Dermis blood vessel endothelial cell (primary cell): ENCODE data around the gene SAMD8. TPM values are rescaled to one million over a fixed set of nuclear protein-coding genes. Genes with fewer than 3 reads are reported as not detected.
"Not testable (repeated sequence)": the region's sequence is repeated elsewhere in the genome, so short reads cannot be mapped to it uniquely, and the experiment has no call there.

Experiments used
- DNase-seq: peaks from one replicate; pipeline ENCODE4 v3.0.0; 2010
- total RNA-seq: library from RNA; depleted of rRNA; stranded (reverse); fragments of >200 nt; gene quantifications from 2 replicates; pipeline ENCODE4 v1.2.3, GENCODE V29; 2014

SAMD8 gene
- total RNA-seq, 1 donor from 2014 or later, result 34.9 TPM

DNA sequence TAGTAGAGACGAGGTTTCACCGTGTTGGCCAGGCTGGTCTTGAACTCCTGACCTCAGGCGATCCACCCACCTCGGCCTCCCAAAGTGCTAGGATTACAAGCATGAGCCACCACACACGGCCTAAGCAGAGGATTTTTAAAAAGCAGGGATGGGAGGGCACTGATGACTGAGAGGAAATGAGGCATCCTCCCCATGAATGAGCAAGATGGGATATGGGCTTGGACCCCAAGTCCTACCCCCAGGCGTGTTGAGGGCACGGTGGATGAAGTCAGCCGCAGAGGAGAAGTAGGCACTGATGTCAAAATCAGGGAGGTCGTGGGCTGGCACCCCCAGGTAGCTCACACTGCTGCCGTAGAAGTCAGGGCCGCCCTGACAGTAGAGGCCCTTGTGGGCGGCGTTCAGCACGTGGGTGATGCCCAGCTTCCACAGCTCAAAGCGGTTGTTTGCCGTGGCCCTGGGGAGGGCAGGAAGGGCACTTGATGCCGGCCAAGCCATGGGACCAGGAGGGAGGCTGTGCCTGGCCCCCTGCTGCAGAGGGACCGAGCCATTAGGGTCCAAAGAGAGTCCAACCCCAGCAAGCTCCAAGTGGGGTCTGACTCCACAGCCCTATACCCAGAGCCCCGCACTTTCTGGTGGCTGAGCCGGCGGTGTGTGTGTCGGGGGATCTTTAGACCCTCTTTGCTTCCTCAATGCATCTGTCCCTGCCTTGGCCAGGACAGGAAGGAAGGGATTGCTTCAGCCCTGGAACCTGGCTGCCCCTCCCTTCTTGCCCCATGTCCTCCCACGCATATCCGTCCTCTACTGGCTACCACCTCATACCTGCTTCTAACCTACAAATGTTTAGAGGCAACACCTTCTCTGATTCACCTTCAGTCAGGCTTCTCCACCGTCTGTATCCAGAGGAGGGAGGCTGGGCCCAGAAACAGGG is 3.4 kb upstream of the SAMD8 start:
- DNase-seq, result no peak

DNA sequence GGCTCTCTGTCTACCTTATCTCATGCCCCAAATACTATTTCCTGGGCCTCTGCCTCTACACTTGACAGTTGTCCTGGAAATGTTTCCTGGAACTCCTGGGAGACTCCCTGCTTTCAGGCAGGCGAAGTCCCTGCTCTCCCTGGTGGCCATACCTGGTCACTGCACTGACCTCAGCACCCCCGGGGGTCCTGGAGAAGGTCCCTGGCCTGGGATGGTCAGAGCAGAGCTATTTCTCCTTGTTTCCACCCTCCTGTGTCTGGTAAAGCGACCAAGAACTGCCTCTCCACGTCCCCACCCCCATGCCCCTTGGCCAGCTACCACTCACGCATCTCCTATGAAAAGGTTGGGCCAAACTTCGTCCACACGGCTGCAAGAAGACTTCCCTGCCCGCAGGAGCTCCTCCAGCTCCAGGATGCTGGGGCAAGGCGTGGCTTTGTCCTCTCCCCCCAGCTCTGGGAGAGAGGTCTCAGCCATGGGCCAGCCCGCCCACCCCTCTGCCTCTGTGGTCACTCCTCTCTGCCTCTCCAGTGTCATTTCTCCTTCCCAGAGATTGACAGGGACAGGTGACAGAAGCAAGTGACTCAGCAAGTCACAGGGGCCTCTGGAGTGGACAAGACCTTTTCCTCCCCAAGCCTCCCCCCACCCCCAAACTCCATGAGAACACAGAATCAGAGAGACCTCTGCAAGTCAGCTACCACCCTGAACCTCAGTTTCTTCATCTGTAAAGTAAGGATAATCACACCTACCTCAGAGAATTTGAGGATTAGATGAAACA is 2.6 kb upstream of the SAMD8 start:
- DNase-seq, result peak; percentile 55

DNA sequence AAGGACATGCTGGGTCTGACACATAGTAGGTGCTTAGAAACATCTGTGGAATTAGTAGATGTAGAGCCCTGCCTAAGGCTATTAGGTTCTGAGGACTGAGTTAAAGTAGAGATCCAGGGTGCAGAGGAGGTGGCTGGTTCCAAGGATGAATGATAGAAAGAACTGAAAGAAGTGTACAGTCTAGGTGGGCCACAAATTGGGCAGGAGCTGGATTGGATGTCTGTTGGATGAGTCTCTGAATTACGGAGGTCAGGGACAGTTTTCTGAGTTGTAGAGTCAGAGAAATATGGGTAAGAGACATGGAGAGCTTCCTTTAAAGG is 2.0 kb upstream of the SAMD8 start:
- DNase-seq, result no peak

DNA sequence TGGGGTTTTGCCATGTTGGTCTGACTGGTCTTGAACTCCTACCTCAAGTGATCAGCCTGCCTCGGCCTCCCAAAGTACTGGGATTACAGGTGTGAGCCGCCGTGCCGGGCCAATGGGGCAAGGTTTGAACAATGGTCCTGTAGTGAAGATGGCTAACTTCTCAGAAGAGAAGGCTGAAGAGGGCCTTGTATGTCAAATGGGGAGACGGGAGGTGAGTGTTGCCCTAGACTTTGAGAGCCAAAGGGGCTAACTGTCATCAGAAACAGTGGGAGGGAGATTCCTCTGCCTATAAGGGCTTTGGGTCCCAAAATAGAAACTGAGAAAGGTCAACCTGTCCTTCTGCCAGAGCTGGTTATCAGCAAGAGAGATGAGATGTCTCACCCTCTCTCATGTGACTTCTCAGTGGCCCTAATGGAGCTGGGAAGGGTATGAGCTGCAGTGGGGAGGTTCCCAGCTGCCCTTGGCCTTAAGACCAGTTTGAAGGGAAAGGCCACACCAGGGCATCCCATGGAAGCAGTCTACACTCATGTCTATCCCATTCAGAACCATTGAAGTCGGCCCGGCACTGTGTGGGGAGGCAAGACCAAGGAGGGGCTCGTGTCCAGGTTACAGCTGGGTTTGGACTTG is 1.3 kb upstream of the SAMD8 start:
- no peak for DNase-seq

DNA sequence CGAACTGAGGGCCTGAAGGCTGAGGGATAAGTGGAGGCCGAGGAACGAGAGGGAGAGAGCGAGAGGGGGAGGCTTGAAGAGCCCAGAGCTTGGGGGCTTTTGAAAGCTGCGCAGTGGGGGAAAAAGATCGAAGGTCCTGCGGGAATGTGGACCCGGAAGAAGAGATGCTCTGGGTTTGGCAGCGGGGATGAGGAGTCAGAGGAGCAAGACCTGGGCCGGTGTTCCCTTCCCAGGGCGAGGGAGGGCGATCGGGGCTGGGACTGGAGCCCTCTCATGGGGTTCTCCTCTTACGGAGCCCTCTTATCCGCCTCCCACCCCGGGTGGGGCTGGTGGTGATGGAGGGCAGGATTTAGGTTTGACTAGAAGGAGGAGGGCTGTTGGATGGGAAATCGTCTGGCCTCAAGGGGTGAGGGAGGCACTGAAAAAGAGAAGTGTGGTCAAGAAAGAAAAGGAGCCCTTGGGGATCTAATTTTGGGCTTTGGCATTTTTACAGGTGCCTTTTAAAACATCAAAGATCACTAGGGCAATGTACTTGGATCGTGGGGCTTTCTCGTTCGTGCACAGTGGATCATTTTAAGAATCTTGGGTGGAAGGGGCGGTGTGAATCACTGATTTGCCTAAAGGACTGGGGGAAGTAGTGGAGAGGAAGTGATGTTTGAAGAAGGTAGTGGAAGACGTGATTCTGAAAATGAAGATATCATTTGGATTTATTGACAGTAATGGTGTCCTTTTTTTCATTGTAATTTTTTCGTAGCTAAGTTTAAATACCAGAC is 637 bp downstream of the SAMD8 start:
- peak; percentile 60 for DNase-seq

DNA sequence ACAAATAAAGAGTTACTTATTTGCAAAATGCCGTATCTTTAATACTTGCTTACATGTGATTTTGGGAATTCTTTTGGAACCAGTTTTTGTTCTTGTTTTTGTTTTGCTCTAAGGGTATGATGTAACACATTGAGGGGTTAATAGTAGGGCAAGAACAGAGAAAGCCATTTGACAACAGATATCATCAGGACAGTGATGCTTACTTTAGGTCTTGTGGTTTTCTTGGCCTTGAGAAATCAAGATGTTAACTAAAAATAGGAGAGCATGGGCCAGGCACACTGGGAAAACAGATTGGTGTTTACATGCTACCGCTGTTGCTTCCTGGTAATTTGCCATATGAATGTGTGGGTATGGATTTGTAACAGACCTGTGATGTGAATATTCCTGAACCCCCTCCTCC is 3.7 kb downstream of the SAMD8 start:
- DNase-seq, result peak; percentile 30

DNA sequence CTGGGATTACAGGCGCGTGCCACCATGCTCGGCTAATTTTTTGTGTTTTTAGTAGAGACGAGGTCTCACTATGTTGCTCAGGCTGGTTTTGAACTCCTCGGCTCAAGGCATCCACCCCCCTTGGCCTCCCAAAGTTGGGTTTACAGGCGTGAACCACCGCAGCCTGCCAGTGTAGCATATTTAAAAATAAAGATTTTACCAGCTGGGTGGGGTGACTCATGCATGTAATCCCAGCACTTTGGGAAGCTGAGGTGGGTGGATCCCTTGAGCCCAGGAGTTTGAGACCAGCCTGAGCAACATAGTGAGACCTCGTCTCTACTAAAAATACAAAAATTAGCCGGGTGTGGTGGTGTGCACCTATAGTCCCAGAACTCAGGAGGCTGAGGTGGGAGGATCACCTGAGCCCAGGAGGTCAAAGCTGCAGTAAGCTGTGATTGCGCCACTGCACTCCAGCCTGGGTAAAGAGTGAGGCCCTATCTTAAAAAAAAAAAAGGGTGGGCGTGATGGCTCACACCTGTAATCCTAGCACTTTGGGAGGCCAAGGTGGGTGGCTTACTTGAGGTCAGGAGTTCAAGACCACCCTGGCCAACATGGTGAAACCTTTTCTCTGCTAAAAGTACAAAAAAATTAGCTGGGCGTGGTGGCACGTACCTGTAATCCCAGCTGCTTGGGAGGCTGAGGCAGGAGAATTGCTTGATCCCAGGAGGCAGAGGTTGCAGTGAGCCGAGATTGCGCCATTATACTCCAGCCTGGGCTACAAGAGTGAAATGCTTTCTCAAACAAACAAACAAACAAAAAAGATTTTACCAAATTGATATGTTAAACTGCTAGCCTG is 5.7 kb downstream of the SAMD8 start:
- not testable (repeated sequence) for DNase-seq

DNA sequence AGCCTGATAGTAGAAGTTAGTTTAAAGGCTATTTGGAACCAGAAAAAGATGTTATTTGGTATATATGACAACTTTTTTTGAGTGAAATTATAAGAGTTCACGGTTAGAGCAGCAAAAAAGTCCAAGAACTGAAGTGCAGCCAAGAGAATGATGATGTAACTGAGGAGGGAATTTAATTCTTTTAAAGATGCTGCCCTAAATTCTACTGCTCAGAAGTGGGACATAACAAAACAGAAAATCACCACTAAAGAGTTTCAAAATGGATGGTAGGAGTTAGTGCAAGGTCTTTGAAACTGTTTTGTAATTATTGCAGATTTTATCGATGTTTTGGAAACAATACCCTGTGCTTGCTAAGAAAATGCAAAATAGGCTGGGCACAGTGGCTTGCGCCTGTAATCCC is 6.5 kb downstream of the SAMD8 start:
- DNase-seq, result no peak

DNA sequence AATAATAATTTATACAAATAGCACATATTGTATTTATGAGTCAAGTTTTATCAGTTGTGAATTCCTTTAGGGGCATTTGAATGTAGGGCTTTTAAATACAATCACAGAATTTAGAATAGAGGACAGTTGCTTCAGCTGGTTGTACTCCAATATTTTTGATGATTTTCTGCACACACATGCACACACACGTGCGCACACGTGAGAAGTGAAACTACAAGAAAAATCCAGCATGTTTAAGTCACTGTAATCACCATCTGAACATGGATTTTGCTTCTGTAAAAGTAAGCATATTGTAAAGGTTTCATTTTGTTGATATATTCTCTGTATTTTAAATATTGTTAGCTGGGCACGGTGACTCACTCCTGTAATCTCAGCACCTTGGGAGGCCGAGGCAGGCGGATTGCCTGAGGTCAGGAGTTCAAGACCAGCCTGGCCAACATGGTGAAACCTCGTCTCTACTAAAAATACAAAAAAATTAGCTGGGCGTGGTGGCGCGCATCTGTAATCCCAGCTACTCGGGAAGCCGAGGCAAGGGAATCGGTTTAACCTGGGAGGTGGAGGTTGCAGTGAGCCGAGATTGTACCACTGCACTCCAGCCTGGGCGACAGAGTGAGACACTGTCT is 8.1 kb downstream of the SAMD8 start:
- DNase-seq, result not testable (repeated sequence)

DNA sequence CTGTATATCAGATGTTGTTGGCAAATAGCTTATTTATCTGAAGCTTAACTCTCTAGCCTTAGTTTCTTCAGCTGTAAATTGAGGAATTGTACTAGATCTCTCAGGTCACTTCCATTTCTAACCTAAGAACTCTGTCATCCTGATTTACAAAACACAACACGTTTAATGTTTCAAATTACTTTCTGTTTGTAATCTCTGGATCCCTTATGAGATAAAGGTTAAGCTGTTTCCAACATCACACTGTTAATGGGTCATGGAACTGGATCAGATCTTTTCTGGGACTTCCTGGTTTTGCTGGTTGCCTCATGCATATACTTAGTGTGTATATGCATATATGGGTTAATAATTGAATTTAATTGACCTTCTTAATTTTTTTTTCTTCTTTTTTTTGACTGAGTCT is 9.9 kb downstream of the SAMD8 start:
- no peak for DNase-seq

DNA sequence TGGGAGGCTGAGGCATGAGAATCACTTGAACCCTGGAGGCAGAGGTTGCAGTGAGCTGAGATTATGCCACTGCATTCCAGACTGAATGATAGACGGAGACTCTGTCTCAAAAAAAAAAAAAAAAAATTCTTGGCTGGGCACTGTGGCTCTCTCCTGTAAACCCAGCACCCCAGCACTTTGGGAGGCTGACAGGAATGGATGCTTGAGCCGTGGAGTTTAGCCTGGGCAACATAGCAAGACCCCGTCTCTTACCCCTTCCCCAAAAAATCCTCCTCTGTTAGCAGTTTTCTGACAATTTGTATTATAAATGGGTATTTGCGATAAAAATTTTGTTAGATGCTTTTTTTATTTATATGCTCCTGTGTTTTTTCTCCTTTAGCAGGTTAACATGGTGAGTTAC is 11.0 kb downstream of the SAMD8 start:
- DNase-seq, result no peak

DNA sequence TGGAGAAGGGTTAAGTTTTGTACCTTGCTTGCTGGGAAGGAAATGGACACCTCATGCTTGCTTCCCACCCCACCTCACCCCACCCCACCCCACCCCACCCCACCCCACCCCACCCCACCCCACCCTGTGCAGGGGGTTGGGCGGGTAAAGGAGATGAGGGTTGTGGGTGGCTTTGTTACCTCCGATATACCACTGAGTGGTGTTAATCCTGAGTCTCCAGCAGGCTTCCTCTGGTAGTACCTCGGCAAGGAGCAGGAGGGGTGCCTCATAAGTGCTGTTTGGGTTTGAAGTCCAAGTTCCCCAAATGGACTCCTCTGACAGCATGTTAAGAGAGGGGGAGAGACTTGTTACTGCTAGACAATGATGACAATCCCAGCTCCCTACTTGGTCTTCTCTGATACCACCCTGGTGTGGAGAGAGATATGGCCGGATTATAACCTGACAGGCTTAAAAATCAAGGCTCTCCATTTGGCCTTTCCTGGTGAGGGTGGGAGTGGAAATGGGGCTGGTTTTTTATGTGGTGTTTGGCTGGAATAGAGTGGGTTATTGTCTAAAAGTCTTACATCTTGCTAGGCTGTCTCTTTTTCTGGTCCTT is 11.7 kb downstream of the SAMD8 start:
- DNase-seq, result no peak

DNA sequence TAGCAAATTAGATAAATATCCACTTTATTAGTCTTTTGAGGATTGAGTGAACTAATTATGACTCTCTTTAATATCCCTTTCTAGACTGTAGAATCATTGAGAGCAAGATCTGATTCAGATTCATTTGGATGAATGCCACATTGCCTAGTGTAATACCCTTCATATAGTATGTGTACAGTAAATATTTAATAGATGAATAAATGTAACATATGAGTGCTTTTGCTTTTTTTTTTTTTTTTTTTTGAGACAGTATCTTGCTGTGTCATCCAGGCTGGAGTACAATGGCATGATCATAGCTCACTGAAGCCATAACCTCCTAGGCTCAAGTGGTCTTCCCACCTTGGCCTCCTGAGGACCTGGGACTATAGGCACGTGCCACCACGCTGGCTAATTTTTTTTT is 14.8 kb downstream of the SAMD8 start:
- no peak for DNase-seq

DNA sequence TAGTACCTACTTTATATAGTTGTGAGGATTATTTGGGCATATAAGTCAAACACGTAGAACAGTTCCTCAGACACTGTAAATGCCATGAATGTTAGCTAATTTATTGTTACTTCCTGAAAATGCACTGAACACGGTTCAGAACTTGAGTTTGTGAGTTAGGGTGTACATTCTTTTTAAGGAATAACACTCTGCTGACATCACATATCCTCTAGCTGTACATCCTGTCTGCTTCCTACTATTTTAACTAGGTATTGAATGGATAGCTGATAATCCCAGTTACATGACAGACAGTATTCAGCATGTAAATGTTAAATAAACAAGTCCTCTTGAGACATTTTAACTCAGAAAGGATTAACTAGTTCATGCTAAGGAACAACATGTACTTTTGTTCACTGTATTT is 16.0 kb downstream of the SAMD8 start:
- peak; percentile 77 for DNase-seq

DNA sequence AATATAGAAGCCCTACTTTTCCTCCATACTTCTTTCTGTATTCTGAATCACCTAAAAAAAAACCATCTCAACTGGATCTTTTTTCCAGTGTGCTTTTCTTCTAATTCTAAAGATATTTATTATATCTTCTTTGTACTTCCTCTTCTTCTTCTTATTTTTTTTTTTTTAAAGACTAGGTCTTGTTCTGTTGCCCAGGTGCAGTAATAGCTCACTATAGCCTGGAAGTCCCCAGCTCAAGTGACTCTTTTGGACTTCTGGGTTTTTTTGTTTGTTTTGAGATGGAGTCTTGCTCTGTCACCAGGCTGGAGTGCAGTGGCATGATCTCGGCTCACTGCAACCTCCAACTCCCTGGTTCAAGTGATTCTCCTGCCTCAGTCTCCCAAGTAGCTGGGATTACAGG is 17.5 kb downstream of the SAMD8 start:
- DNase-seq, result not testable (repeated sequence)

DNA sequence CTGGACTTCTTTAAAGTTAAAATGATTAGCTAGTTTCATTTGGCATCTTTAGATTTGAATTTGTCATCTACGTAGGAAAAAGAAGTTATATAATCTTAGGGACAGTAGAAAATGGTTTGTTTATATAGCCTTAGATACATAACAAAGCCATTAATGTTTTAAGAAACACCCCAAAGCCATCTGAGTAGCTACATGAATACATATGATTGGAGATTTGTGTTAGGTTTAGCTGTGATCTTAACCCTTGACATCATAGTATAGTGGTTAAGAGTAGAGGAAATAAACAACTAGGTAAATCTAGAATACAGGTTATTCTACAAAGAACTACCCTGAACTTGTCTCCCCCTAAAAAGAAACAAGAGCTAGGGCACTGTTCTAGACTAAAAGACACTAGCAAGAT is 18.1 kb downstream of the SAMD8 start:
- DNase-seq, result no peak

DNA sequence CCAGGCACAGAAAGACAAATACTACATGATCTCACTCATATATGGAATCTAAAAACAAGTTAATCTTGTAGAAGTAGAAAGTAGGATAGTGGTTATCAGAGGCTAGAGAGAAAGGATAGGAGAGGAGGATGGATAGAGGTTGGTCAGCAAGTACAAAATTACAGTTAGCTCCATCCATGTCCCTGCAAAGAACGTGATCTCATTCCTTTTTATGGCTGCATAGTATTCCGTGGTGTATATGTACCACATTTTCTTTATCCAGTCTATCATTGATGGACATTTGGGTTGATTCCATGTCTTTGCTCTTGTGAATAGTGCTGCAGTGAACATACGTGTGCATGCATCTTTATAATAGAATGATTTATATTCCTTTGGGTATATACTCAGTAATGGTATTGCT is 22.2 kb downstream of the SAMD8 start:
- not testable (repeated sequence) for DNase-seq

DNA sequence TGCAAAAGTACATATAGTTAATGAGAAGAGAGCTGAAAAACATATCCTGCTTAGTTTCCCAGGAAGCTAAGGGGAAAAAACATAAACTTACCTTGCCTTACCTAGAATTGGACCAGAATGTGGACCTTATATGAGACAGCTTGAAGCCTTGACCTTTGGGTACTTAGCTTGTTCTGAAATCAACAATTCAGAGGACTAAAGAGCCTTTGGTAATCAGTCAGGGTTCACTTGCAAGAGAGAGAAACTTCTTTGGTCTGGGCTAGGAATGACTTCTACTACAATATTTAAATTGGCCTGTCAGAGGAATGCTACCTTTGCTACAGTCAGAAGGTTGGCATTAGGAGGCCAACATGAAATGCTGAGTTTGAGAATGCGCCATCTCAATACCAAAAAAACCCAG is 24.9 kb downstream of the SAMD8 start:
- no peak for DNase-seq

DNA sequence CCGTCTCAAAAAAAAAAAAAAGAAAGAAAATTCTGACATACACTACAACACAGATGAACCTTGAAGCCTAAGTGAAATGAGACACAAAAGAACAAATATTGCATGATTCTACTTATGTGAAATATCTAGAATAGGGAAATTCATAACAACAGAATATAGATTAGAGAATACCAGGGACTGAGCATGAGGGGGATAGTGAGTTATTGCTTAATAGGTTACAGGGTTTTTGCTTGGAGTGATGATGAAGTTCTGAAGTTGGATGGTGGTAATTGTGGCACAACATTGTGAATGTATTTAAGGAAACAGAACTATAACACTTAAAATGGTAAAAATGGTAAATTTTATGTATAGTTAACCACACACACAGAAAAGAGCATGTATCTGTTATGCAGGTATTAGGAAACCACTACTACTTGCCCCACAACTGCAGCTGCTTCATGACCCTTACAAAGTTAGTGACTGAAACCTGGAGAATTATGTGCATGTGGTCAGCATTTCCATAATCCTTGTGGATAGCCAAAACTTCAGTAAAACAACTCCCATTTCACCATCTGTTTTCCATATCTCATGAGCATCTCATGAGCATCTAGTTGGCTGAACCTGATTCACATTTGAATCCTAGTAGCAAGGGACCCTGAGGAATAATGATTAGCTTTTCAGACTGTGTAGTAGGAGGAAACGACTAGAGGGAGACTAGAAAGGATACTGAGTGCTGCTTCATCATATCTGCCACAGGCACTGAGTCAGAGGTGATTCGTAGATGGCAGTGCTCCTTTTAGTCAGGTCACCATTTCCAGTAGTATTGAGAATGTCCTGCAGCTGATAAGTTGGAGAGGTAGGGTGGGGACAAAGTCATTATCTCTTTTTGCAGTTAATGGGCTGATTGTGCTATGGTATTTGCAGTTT is 26.3 kb downstream of the SAMD8 start:
- DNase-seq, result peak; percentile 48

DNA sequence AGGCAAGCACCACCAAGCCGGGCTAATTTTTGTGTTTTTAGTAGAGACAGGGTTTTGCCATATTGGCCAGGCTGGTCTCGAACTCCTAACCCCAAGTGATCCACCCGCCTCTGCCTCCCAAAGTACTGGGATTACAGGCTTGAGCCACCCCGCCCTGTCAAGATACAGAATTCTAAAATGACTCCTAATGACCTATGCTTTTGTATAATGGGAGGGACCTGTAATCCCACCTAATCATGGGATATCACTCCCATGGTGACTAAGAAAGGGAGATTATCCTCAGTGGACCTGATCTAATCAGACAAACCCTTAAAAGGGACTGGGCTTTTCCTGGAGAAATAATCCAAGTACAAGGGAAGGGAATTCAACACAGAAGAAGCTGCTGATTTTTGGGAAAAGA is 28.8 kb downstream of the SAMD8 start:
- DNase-seq, result no peak
